Fibroblast of skin of abdomen (primary cell): ENCODE measurements around the gene UEVLD.

Experiments
- DNase-seq: peaks from one replicate; pipeline ENCODE4 v3.0.0-alpha.2; 2013

Gene UEVLD

DNA sequence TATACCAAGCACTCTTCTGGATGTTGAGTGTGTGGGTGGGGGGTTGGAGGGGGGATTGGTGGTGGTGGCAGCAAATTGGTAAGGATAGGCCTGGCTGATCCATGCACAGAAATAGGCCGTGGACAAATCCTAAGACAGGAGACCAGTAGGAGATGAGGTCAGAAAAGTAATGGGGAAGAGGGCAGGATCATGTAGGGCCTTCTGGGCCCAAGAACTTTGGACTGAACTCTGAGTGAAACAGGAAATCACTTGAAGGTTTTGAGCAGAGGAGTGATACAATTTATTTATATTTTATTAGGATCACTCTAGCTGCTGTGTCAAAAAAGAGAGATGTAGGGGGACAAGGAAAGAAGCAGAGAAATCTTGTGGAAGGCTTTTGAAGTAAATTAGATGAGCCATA, 90.5 kb downstream of the UEVLD start:
- DNase-seq: no peak

GRCh38 chr11:18495703-18496102, 92.8 kb downstream of the UEVLD start:
- DNase-seq: peak; percentile 12

- DNase-seq: no peak
These were observed 93.3 kb downstream of the UEVLD start for GRCh38 chr11:18495271-18495670.

GRCh38 chr11:18493310-18493709, 95.2 kb downstream of the UEVLD start:
- no peak for DNase-seq

- no peak for DNase-seq
These were observed 95.6 kb downstream of the UEVLD start for GRCh38 chr11:18492888-18493287.

DNA sequence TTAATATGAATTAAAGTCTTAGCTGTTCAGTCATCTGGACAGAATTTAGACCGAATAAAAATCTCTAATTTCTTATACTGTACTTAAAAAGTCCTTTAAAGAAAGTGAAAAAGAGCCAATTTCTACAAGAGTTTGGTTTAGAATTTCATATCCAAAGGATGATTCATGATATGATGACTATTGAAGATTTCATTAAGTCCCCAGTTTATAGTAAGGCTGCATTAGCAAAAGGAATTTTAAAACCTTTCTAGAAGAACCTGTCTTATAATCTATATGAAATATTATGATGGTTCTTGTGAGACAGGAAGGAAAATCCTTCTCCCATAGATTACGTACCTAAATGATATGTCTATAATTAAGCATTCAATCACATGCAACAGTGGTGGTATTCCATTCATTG, 96.6 kb downstream of the UEVLD start:
- DNase-seq: no peak

- DNase-seq: no peak
These were observed 97.6 kb downstream of the UEVLD start for GRCh38 chr11:18490736-18491485.

GRCh38 chr11:18490319-18490718, 98.2 kb downstream of the UEVLD start:
- no peak for DNase-seq

GRCh38 chr11:18485913-18486528, 102.5 kb downstream of the UEVLD start:
- DNase-seq: no peak
